Pancreas (tissue), 10 donors: ENCODE data around the gene MRPL4. TPM values are rescaled to one million over a fixed set of nuclear protein-coding genes. Genes with fewer than 3 reads are reported as not detected.
A peak's percentile ranks its signal among the peaks of the same experiment; 100 is the strongest.

Experiments
- ATAC-seq, 4 donors: fragments of 200-7000 bp; cut with Tn5 transposase; one replicate each; pipeline versions ENCODE4 v1.8.0 to v1.9.1; 2020; ENCODE audit warnings: mild to moderate bottlenecking in 4 of 4, moderate library complexity in 4 of 4
- DNase-seq, 6 donors: peaks; one replicate each; pipeline ENCODE4 v3.0.0-alpha.2; 2020
- FAIRE-seq: peaks from 2 replicates; lab custom pipeline; 2012; peaks lifted over from hg19 to GRCh38; lab: Jason Lieb, UNC
- H3K27ac ChIP-seq, 4 donors: fragments of 200-600 bp; sonication (generic); 1 replicate in 3 of 4; 2 replicates in 1 of 4; pipeline versions ENCODE4 v1.5.0 to v1.8.0; 2020
- H3K27me3 ChIP-seq, 4 donors: fragments of 200-600 bp; one replicate each; pipeline ENCODE4 v1.8.0; 2021
- H3K36me3 ChIP-seq, 3 donors: fragments of 200-600 bp; sonication (generic) in 1 of 3; one replicate each; pipeline versions ENCODE4 v1.5.0 to v1.8.0; 2020 to 2021
- H3K4me1 ChIP-seq, 3 donors: fragments of 200-600 bp; one replicate each; pipeline ENCODE4 v1.8.0; 2021
- H3K4me3 ChIP-seq, 4 donors: fragments of 200-600 bp; sonication (generic) in 2 of 4; one replicate each; pipeline versions ENCODE4 v1.5.0 to v1.8.0; 2020 to 2021
- H3K9me3 ChIP-seq, 4 donors: fragments of 200-600 bp; one replicate each; pipeline ENCODE4 v1.8.0; 2021
- WGBS, 2 donors: extraction: QIAGEN DNeasy Blood & Tissue Kit; methylation state at CpG; one replicate each; pipeline ENCODE4 v1.1.7; 2013; 5-methylcytosine and 5-hydroxymethylcytosine counted together
- intact Hi-C, 3 donors: fragments of 100-400 bp; cut with DNase I; formaldehyde crosslinking; loops; one replicate each; pipeline versions ENCODE4 v1.11.1 to v1.14.2; 2022
- polyA plus RNA-seq, 2 donors: library from polyadenylated mRNA; stranded (reverse); fragments of 200-250 nt; gene quantifications; one replicate each; pipeline ENCODE4 v1.2.3, GENCODE V29; 2013
- total RNA-seq, 6 donors: library from RNA; stranded (reverse); fragmentation: NEBNext Ultra II Directional in 4 of 6; extraction: Animal tissue kit (Norgen Biotek cat#: 25700) in 4 of 6; gene quantifications; one replicate each; pipeline versions ENCODE4 v1.2.1 to v1.2.4, GENCODE V29; 2021 to 2023
- TF ChIP-seq, protein P1 (sequence below), 4 donors: fragments of 200-600 bp; sonication (generic) in 3 of 4; IDR thresholded peaks; one replicate each; pipeline versions ENCODE4 v1.5.0 to v1.8.0; 2021; ENCODE audit warnings: antibody characterized with exemption in 4 of 4
- donor health status: healthy with polysubstance abuse.
- donor health status: DM: no; HTN: no; CAD: no; lungs with moderate emphysema.
- donor health status: DM: no; HTN: no; CAD: no.
- donor health status: control.
- donor health status: control.
- donor health status: Bipolar disorder and iron deficiency.
- donor health status: DM: yes; HTN: yes; CAD: no.
- donor health status: DM: no; HTN: no; CAD: no.
- donor health status: DM: no; HTN: no; CAD: no.
- donor health status: DM: yes; HTN: yes; CAD: no.

Gene MRPL4
- total and polyA plus RNA-seq, 8 donors: 9.9 to 34.4 (median 16.3) TPM

DNA sequence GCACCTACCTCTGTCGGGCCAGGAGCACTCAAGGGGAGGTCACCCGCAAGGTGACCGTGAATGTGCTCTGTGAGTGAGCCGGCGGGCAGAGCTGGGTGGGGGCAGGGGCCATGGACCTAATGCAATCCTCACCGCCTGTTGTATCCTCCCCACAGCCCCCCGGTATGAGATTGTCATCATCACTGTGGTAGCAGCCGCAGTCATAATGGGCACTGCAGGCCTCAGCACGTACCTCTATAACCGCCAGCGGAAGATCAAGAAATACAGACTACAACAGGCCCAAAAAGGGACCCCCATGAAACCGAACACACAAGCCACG is 32.9 kb downstream of the MRPL4 start:
- Histone ChIP-seq H3K27ac (no peak overlapping the region), H3K9me3 (no peaks in the 10 kb centered on the region), H3K4me3 (no peak overlapping the region), H3K4me1 (peaks cover 0 to 16% (median 0%) of the 10 kb centered on the region in 3 donors), H3K36me3 (no peaks in the 10 kb centered on the region), H3K27me3 (peaks cover 0 to 9% (median 6%) of the 10 kb centered on the region in 4 donors)
- intact Hi-C loops: no loop called here
- FAIRE-seq (no peak), DNase-seq (no peak), ATAC-seq (no peak)
- WGBS, 2 donors: 87 to 94% methylated on average over 13 of the region's 13 CpGs
- TF ChIP-seq, protein P1, sequence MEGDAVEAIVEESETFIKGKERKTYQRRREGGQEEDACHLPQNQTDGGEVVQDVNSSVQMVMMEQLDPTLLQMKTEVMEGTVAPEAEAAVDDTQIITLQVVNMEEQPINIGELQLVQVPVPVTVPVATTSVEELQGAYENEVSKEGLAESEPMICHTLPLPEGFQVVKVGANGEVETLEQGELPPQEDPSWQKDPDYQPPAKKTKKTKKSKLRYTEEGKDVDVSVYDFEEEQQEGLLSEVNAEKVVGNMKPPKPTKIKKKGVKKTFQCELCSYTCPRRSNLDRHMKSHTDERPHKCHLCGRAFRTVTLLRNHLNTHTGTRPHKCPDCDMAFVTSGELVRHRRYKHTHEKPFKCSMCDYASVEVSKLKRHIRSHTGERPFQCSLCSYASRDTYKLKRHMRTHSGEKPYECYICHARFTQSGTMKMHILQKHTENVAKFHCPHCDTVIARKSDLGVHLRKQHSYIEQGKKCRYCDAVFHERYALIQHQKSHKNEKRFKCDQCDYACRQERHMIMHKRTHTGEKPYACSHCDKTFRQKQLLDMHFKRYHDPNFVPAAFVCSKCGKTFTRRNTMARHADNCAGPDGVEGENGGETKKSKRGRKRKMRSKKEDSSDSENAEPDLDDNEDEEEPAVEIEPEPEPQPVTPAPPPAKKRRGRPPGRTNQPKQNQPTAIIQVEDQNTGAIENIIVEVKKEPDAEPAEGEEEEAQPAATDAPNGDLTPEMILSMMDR (IDR thresholded peaks at IDR 0.05): no peak

DNA sequence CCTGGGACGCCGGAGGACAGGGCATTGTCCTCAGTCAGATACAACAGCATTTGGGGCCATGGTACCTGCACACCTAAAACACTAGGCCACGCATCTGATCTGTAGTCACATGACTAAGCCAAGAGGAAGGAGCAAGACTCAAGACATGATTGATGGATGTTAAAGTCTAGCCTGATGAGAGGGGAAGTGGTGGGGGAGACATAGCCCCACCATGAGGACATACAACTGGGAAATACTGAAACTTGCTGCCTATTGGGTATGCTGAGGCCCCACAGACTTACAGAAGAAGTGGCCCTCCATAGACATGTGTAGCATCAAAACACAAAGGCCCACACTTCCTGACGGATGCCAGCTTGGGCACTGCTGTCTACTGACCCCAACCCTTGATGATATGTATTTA is 33.4 kb downstream of the MRPL4 start:
- FAIRE-seq (no peak), DNase-seq (no peak), ATAC-seq (no peak)
- TF ChIP-seq, protein P1 (IDR thresholded peaks at IDR 0.05): no peak
- intact Hi-C loops: no loop called here
- peaks cover 0 to 17% (median 0%) of the 10 kb centered on the region in 3 donors for H3K4me1 ChIP-seq
- H3K4me3 ChIP-seq: no peak overlapping the region
- no peaks in the 10 kb centered on the region for H3K9me3 ChIP-seq
- peaks cover 0 to 14% (median 6%) of the 10 kb centered on the region in 4 donors for H3K27me3 ChIP-seq
- no peak overlapping the region for H3K27ac ChIP-seq
- no peaks in the 10 kb centered on the region for H3K36me3 ChIP-seq
- WGBS, 2 donors: 83 to 94% methylated on average over 4 of the region's 4 CpGs

- Histone ChIP-seq H3K4me1 (peaks cover 9 to 21% (median 10%) of the 10 kb centered on the region in 3 donors), H3K27ac (no peak within 1 kb of the TSS), H3K36me3 (no peaks in the 10 kb centered on the region), H3K9me3 (no peaks in the 10 kb centered on the region), H3K27me3 (peaks cover 0 to 17% (median 6%) of the 10 kb centered on the region in 4 donors), H3K4me3 (peak within 1 kb of the TSS in 1 of 4 donors; percentile 22)
- WGBS, 2 donors: 5% methylated on average over 59 of the region's 59 CpGs
- intact Hi-C loops: no loop called here
- DNase-seq (peak in 1 of 6 donors; percentile 70), ATAC-seq (peak in 3 of 4 donors; percentile 51 to 71 (median 53)), FAIRE-seq (no peak)
- TF ChIP-seq, protein P1 (IDR thresholded peaks at IDR 0.05): no peak
These were observed 35.1 kb downstream of the MRPL4 start, which contains the start of gene ICAM4 for GRCh38 chr19:10286803-10287737. TSS of gene ICAM4 (plus strand) at chr19:10286955. CDS start at chr19:10287013, 58 bp downstream.

DNA sequence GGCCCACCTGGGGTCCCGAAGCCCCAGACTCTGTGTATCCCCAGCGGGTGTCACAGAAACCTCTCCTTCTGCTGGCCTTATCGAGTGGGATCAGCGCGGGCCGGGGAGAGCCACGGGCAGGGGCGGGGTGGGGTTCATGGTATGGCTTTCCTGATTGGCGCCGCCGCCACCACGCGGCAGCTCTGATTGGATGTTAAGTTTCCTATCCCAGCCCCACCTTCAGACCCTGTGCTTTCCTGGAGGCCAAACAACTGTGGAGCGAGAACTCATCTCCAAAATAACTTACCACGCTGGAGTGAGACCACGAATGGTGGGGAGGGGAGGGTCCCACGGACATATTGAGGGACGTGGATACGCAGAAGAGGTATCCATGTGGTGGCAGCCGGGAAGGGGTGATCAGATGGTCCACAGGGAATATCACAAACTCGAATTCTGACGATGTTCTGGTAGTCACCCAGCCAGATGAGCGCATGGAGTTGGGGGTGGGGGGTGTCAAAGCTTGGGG is 36.7 kb downstream of the MRPL4 start:
- ATAC-seq (no peak), FAIRE-seq (no peak), DNase-seq (no peak)
- TF ChIP-seq, protein P1 (IDR thresholded peaks at IDR 0.05): no peak
- WGBS, 2 donors: 4% methylated on average over 23 of the region's 23 CpGs
- Histone ChIP-seq H3K4me1 (peaks cover 9 to 22% (median 11%) of the 10 kb centered on the region in 3 donors), H3K27me3 (peaks cover 0 to 31% (median 8%) of the 10 kb centered on the region in 4 donors), H3K36me3 (no peaks in the 10 kb centered on the region), H3K9me3 (no peaks in the 10 kb centered on the region), H3K27ac (no peak overlapping the region), H3K4me3 (peak overlapping the region in 1 of 4 donors; percentile 48)
- intact Hi-C loops: no loop called here
